Hepatocyte (in vitro differentiated cells): ENCODE data around the gene PTGES2.

Source experiments
- EZH2 ChIP-seq: fragments of 200-600 bp; sonication (generic); IDR thresholded peaks from 2 replicates; pipeline ENCODE4 v1.6.1; 2016; ENCODE audit warnings: antibody characterized with exemption, mild to moderate bottlenecking, borderline replicate concordance
- TF ChIP-seq, protein P1 (sequence below): fragments of 200-600 bp; sonication (generic); IDR thresholded peaks from 2 replicates; pipeline ENCODE4 v1.5.1; 2016; ENCODE audit warnings: antibody characterized with exemption, mild to moderate bottlenecking; ENCODE audit not compliant: poor library complexity

DNA sequence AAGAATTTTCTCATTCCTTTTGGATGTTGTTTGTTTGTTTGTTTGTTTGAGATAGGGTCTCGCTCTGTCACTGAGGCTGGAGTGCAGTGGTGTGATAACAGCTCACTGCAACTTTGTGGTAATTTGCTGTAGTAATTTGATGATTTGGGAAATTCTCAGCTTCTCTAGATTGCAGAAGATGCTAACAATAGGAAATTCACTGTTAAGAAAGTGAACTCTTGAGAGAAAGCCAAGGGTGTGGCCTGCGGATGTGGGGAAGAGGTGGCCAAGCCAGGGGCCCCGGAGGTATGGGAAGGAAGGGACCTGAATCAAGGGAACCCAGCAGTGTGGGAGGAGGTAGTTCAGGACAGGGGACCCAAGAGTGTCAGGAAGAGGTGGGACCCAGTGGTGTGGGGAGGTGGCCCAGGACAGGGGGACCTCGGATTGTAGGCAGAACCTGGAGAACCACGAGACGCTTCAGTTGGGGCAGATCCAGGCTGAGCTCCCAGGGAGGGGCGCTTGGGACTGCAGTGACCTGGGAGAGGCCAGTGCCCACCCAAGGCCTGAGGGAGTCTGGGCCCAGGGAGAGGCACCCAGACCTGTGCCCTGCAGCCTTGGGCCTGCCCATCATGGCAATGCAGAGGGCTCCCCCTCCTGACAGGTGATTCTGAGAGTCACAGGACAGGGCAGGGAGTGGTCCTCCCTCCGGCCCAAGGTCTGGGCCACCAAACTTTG, 16.2 kb upstream of the PTGES2 start:
- TF ChIP-seq, protein P1, sequence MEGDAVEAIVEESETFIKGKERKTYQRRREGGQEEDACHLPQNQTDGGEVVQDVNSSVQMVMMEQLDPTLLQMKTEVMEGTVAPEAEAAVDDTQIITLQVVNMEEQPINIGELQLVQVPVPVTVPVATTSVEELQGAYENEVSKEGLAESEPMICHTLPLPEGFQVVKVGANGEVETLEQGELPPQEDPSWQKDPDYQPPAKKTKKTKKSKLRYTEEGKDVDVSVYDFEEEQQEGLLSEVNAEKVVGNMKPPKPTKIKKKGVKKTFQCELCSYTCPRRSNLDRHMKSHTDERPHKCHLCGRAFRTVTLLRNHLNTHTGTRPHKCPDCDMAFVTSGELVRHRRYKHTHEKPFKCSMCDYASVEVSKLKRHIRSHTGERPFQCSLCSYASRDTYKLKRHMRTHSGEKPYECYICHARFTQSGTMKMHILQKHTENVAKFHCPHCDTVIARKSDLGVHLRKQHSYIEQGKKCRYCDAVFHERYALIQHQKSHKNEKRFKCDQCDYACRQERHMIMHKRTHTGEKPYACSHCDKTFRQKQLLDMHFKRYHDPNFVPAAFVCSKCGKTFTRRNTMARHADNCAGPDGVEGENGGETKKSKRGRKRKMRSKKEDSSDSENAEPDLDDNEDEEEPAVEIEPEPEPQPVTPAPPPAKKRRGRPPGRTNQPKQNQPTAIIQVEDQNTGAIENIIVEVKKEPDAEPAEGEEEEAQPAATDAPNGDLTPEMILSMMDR, result no peak
- no peak for TF ChIP-seq EZH2
